Endothelial cell of umbilical vein (primary cell): ENCODE data around the gene C1QTNF5.

ENCODE experiments used
- CTCF ChIP-seq, 2 donors: IDR thresholded peaks; 1 replicate in 1 of 2; 2 replicates in 1 of 2; pipeline ENCODE4 v1.5.1; 2011; ENCODE audit warnings: low read length in 2 of 2, mild to moderate bottlenecking in 2 of 2, moderate library complexity in 2 of 2, control low read depth in 1 of 2, inconsistent platforms in 1 of 2, low read depth in 1 of 2; ENCODE audit not compliant: insufficient read depth in 1 of 2; ENCODE audit errors: extremely low read depth in 1 of 2
- EZH2 ChIP-seq: IDR thresholded peaks from 2 replicates; pipeline ENCODE4 v1.6.1; 2012; ENCODE audit warnings: borderline replicate concordance, low read depth, mild to moderate bottlenecking, moderate library complexity, low read length, inconsistent platforms; ENCODE audit not compliant: severe bottlenecking
- GATA2 ChIP-seq: IDR thresholded peaks from 2 replicates; pipeline ENCODE4 v1.7.0; 2011; ENCODE audit warnings: low read depth, mild to moderate bottlenecking, moderate library complexity, mixed read lengths, low read length; ENCODE audit not compliant: insufficient read length, insufficient read depth
- JUN ChIP-seq: IDR thresholded peaks from 2 replicates; pipeline ENCODE4 v1.6.1; 2011; ENCODE audit warnings: borderline replicate concordance, low read depth; ENCODE audit not compliant: insufficient read length, insufficient read depth
- POLR2A ChIP-seq: IDR thresholded peaks from 2 replicates; pipeline ENCODE4 v1.6.1; 2012; ENCODE audit warnings: low read depth, mild to moderate bottlenecking, control low read depth, low read length

- no peak for TF ChIP-seq POLR2A
- no peak for TF ChIP-seq CTCF (IDR thresholded peaks at IDR 0.05; ENCODE audit: extremely low read depth in 1 of 2, insufficient read depth in 1 of 2, low read depth in 1 of 2, low read length in 2 of 2)
- no peak for TF ChIP-seq JUN
- no peak for TF ChIP-seq EZH2
- TF ChIP-seq GATA2, result no peak
These were observed 739 bp upstream of the C1QTNF5 start for GRCh38 chr11:119341222-119342022.
